Naive thymus-derived CD8-positive, alpha-beta T cell (primary cell): Measurements from ENCODE around the gene KIAA0930. TPM values are rescaled to one million over a fixed set of nuclear protein-coding genes. Genes with fewer than 3 reads are reported as not detected.

Experiments used
- ATAC-seq, 2 donors: fragments of 150-1000 bp; cut with Tn5 transposase in 1 of 2; sonication (Bioruptor Pico), chemical (Tn5 transposase) in 1 of 2; 1 replicate in 1 of 2; 2 replicates in 1 of 2; pipeline ENCODE4 v1.10.0; 2021; ENCODE audit warnings: mild to moderate bottlenecking in 2 of 2, moderate library complexity in 2 of 2
- POLR2A ChIA-PET: fragments of 350-600 bp; sonication (Branson Sonifier 250); formaldehyde crosslinking; loops from one replicate; lab custom pipeline; 2021; ENCODE audit warnings: antibody characterized with exemption; lab: Charles Lee
- DNase-seq, 10 donors: peaks; one replicate each; pipeline versions ENCODE4 v3.0.0 to v3.0.0-alpha.2; 2020 to 2022
- H3K27ac Mint-ChIP-seq, 10 donors: one replicate each; pipeline ENCODE4 v1.8.0; 2020 to 2022; ENCODE audit warnings: mild to moderate bottlenecking in 10 of 10, mixed read lengths in 10 of 10, moderate library complexity in 4 of 10, inconsistent platforms in 1 of 10
- H3K27me3 Mint-ChIP-seq, 5 donors: one replicate each; pipeline ENCODE4 v1.8.0; 2021 to 2022; ENCODE audit warnings: mixed read lengths in 5 of 5
- H3K36me3 Mint-ChIP-seq, 3 donors: one replicate each; pipeline ENCODE4 v1.8.0; 2020 to 2022; ENCODE audit warnings: mixed read lengths in 3 of 3, mild to moderate bottlenecking in 2 of 3, inconsistent platforms in 1 of 3
- H3K4me1 Mint-ChIP-seq, 4 donors: one replicate each; pipeline ENCODE4 v1.8.0; 2021 to 2022; ENCODE audit warnings: mixed read lengths in 4 of 4
- H3K4me3 Mint-ChIP-seq, 10 donors: one replicate each; pipeline ENCODE4 v1.8.0; 2020 to 2022; ENCODE audit warnings: mild to moderate bottlenecking in 10 of 10, mixed read lengths in 10 of 10, moderate library complexity in 6 of 10, inconsistent platforms in 1 of 10
- H3K9me3 Mint-ChIP-seq, 9 donors: one replicate each; pipeline ENCODE4 v1.8.0; 2020 to 2022; ENCODE audit warnings: mixed read lengths in 9 of 9, mild to moderate bottlenecking in 3 of 9, inconsistent platforms in 1 of 9, moderate library complexity in 1 of 9
- polyA plus RNA-seq, 3 donors: library from polyadenylated mRNA; unstranded; fragments of 300-500 nt; fragmentation: Illumina TruSeq; gene quantifications; one replicate each; pipeline ENCODE4 v1.2.3, GENCODE V29; 2021
- total RNA-seq, 8 experiments: library from RNA in 2 of 8; stranded (reverse) in 2 of 8; gene quantifications; one replicate each; pipeline ENCODE4 v1.2.3 and lab custom pipeline; 2021 to 2026

KIAA0930 gene
- total and polyA plus RNA-seq, 5 experiments from 2014 or later: 0.87 to 29.1 (median 2.9) TPM

DNA sequence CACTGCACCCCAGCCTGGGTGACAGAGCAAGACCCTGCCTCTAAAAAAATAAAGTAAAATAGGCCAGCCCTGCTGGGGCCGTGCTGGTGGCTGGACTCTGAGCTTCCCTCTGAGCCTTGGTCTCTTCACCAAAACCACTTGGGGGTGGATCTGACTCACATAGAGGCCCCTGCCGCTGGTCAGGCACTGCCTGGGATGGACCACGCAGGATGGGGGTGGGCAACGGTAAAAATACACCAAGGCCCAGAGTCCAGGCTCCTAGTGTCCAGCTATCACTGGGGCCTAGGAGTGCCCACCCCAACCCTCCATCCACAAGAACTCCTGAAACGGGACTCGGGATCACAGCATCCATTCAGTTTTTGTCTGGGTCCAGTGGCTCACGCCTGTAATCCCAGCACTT is 31.8 kb upstream of the KIAA0930 start:
- no peak overlapping the region for H3K4me3 Mint-ChIP-seq
- peaks cover 3 to 12% (median 11%) of the 10 kb centered on the region in 4 donors for H3K4me1 Mint-ChIP-seq
- H3K9me3 Mint-ChIP-seq: no peaks in the 10 kb centered on the region
- H3K36me3 Mint-ChIP-seq: no peaks in the 10 kb centered on the region
- no peak overlapping the region for H3K27ac Mint-ChIP-seq
- ATAC-seq (no peak), DNase-seq (no peak)
- H3K27me3 Mint-ChIP-seq: peaks cover 0 to 9% (median 3%) of the 10 kb centered on the region in 5 donors
- POLR2A ChIA-PET: interaction anchor here (0.6 to 1.5 kb wide), 3 partner anchors 36 to 1670 kb away, joined by 3 to 8 read pairs (median 7); no protein-coding TSS in a partner anchor

DNA sequence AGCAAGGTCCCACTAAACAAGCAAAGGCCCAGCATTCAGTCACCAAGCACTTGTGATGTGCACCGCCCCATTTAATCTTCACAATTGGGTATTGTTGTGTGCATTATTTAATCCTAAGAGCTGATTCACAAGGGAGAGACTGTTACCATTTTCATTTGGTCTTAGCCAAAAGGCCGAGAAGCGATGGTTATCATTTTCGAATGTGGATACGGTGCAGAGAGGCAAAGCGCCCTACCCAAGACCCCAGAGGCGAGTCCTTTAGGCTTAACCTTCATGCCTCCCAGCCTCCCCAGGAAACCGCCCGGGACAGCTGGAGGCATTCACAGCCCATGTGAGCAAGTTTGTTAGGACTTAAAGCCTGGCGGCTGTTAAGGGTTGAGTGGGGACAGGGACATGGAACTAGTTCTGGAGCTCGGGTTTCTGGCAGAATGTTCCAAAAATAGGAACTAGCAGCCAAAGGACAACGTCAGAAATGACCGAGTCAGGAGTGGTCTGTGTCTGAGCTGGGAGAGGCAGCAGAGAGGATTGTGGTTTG is 31.0 kb upstream of the KIAA0930 start:
- Mint-ChIP-seq H3K9me3 (no peaks in the 10 kb centered on the region), H3K4me1 (peaks cover 3 to 12% (median 11%) of the 10 kb centered on the region in 4 donors), H3K36me3 (no peaks in the 10 kb centered on the region), H3K27ac (no peak overlapping the region), H3K4me3 (no peak overlapping the region), H3K27me3 (peaks cover 0 to 9% (median 3%) of the 10 kb centered on the region in 5 donors)
- ATAC-seq (no peak), DNase-seq (no peak)
- POLR2A ChIA-PET: interaction anchor here (1.5 kb wide), 1 partner anchor 37 kb away, joined by 7 read pairs; no protein-coding TSS in a partner anchor

DNA sequence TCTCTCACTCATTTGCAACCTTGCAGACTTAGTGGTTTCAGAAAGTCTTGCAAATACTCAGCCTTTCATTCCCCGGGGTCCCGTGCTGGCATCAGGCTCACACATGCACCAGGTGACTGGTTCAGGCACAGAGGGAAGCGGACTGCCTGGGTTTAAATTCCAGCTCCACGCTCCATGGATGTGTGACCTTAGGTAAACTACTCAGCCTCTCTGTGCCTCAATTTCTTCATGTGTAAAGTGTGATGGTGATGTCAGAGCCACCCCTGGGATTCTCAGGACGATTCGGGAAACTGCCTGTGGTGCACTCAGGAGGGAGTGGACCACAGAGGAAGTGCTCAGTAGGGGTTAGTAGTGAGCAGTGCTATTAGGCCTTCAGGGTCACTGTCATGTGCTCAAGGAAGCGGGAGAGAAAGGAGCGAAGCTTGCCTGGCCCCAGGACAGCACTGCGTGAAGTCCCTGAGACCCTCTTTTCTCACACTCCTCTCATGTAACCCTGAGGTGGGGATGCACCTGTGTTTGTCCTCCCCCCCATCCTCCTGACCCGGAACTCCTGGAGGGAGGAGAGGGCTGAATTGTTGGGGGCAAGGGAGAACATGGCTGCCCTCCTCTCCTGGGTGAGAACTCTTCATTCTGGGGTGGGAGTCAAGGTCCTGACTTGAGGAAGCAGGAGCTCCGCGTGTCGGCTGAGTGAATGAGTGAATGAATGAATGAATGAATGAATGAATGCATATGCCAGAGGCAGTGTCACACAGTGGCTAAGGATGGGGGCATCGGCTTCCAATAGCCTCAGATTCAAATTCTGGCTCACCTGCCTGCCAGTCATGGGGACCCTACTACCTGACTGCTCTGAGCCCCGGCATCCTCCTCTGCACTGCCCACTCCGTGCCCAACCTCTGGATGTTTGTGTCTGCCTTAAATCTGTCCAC is 29.7 kb upstream of the KIAA0930 start:
- peak overlapping the region; percentile 74 to 88 (median 81) for H3K4me3 Mint-ChIP-seq

DNA sequence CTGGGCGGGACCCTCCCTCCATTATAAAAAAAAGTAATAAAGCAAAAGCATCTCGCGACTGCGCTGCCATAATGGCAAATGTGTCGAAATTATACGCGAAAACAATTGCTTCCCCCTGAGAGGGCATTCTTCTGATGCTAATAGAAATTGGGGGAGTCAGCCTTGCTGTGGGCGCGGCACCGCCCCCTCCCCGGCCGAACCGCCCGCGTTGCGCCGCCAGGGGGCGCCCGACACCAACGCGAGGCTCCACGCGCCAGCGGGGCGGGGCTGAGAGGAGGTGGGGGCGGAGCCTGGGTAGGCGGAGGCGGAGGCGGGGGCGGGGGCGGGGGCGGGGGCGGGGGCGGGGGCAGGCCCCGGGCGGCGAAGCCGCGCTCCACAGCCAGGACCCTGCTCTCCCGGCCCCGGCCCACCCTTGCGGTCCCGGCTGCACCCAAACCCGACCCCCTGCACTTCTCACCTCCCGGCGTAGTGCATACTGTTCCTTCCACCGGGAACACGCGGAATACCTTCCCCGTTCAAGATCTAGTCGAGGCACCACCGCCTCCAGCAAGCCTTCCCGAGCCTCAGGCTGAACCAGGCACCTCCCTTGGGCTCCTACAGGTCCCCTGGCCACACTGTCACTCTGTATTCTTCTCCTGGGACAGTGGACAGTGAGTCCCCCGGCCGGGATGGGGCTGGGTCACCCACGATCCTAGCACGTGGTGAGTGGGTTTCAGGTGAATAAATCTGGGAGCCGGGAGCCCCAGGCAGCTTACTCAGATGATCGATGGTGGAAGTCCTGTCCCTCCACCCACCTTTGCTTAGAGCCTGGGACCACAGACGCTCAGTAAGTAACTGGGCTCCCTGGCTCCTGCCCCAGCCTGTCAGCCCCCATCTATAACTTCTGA is 28.5 kb upstream of the KIAA0930 start:
- H3K9me3 Mint-ChIP-seq: no peaks in the 10 kb centered on the region
- H3K36me3 Mint-ChIP-seq: no peaks in the 10 kb centered on the region
- peak overlapping the region in 9 of 10 donors; percentile 57 to 94 (median 76) for H3K27ac Mint-ChIP-seq
- H3K27me3 Mint-ChIP-seq: peaks cover 0 to 9% (median 5%) of the 10 kb centered on the region in 5 donors
- H3K4me3 Mint-ChIP-seq: peak overlapping the region; percentile 77 to 89 (median 82)
- peak; percentile 73 to 98 (median 92) for DNase-seq
- POLR2A ChIA-PET: interaction anchor here (2.2 kb wide), 1 partner anchor 164 kb away, joined by 9 read pairs; no protein-coding TSS in a partner anchor
- H3K4me1 Mint-ChIP-seq: peaks cover 3 to 12% (median 11%) of the 10 kb centered on the region in 4 donors
- peak; percentile 90 to 98 for ATAC-seq

More for the DNA sequence above, 29.7 kb upstream of the KIAA0930 start:
- POLR2A ChIA-PET: interaction anchor here (0.5 kb wide), 1 partner anchor 142 kb away, joined by 4 read pairs; no protein-coding TSS in a partner anchor
- peak overlapping the region in 6 of 10 donors; percentile 4 to 94 (median 61) for H3K27ac Mint-ChIP-seq
- H3K9me3 Mint-ChIP-seq: no peaks in the 10 kb centered on the region
- no peaks in the 10 kb centered on the region for H3K36me3 Mint-ChIP-seq
- ATAC-seq: no peak
- peaks cover 0 to 9% (median 5%) of the 10 kb centered on the region in 5 donors for H3K27me3 Mint-ChIP-seq
- peaks cover 3 to 12% (median 11%) of the 10 kb centered on the region in 4 donors for H3K4me1 Mint-ChIP-seq
- no peak for DNase-seq

DNA sequence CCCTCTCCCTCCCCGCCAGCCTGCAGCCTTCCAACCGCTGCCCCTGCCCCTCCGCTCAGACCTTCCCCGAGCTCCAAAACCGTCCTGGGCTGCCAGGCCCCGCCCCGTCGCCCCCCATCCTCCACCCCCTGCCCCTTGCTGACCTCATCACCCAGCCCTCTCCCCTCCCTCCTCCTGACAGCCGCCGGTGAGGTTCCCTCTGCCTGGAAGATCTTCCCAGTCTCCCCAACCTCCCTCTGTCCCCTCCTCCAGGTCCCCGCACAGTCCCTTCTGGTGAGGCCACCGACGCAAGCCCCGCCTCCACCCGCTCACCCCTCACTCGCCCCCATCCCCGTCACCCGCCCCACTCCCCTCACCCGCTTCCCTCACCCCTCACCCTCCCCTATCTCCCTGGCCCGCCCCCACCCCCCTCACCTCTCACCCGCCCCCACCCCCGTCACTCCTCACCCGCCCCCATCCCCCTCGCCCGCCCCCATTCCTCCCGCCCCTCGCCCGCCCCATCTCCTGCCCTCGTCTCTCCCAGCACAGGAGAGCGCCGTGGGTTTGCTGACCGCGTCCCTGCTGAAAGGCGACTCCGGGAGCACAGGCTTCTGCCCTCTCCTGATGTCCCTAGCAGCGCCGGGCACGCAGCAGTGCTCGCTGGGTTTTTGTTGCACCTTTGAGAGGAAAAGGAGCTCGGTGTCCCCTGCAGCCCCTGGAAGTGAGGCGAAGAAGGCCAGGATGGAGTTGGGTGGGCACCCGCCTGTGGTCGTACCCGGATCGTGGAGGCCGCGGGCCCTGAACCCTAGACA is 27.7 kb upstream of the KIAA0930 start:
- Mint-ChIP-seq H3K36me3 (no peaks in the 10 kb centered on the region), H3K27ac (peak overlapping the region in 6 of 10 donors; percentile 27 to 90 (median 58)), H3K27me3 (peaks cover 0 to 18% (median 7%) of the 10 kb centered on the region in 5 donors), H3K9me3 (no peaks in the 10 kb centered on the region), H3K4me3 (peak overlapping the region; percentile 71 to 89 (median 82)), H3K4me1 (peaks cover 3 to 20% (median 16%) of the 10 kb centered on the region in 4 donors)
- POLR2A ChIA-PET: interaction anchor here (2.2 kb wide), 1 partner anchor 165 kb away, joined by 9 read pairs; no protein-coding TSS in a partner anchor
- peak in 3 of 10 donors; percentile 17 to 21 (median 18) for DNase-seq
- peak; percentile 15 to 31 for ATAC-seq

DNA sequence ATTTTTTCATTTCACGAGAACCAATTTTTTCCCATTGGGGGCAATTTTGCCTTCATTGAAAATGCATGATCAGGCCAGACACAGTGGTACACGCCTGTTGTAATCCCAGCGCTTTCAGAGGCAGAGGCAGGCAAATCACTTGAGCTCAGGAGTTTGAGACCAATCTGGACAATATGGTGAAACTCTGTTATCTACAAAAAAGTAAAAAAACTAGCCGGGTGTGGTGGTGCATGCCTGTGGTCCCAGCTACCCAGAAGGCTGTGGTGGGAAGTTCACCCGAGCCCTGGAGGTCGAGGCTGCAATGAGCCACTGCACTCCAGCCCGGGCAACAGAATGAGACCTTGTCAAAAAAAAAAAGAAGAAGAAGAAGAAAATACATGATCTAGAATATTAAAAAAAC is 24.8 kb upstream of the KIAA0930 start:
- no peaks in the 10 kb centered on the region for H3K9me3 Mint-ChIP-seq
- H3K4me3 Mint-ChIP-seq: peak overlapping the region in 1 of 10 donors; percentile 29
- H3K27ac Mint-ChIP-seq: no peak overlapping the region
- H3K27me3 Mint-ChIP-seq: peaks cover 2 to 19% (median 10%) of the 10 kb centered on the region in 5 donors
- H3K4me1 Mint-ChIP-seq: peaks cover 3 to 39% (median 17%) of the 10 kb centered on the region in 4 donors
- ATAC-seq (no peak), DNase-seq (no peak)
- POLR2A ChIA-PET: no interaction called here
- H3K36me3 Mint-ChIP-seq: no peaks in the 10 kb centered on the region

DNA sequence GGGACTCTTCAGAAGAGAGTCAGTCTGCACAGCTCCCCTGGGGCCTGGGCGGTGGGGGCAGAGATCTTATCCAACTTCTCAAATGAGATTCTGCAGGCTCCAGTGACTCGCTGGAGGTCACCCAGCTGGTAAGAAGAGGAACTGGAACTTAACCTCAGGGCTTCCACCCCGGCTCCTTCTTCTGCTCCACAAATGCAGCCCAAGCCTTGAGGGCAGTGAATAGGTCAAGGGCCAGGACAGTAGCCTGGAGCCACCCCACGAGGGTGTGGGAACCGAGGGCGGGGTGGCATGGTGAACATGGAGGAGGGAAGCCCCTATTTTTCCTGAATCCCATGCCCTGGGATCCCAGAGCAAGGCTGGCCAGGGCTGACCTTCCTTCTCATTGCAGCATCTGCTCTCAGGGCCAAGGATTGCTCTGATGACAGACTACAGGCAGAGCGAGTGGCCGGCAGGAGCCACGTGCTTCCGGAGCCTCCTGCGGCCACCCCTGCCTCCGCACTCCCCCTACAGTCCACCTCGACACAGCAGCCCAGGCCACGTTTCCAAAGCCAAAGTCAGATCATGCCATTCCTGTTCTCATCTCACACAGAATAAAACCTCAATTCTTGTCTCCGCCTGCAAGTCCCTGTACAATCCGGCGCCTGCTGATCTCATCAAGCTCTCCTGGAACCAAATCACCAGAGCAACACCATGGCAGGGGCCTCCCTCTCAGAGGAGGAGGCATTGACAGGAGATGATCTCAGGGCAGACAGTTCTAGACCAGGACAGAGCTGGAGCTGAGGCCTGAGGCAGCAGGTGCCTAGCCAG is 23.0 kb upstream of the KIAA0930 start:
- POLR2A ChIA-PET: no interaction called here
- H3K4me1 Mint-ChIP-seq: peaks cover 0 to 30% (median 8%) of the 10 kb centered on the region in 4 donors
- peak overlapping the region in 2 of 10 donors; percentile 10 to 39 for H3K4me3 Mint-ChIP-seq
- no peaks in the 10 kb centered on the region for H3K36me3 Mint-ChIP-seq
- no peaks in the 10 kb centered on the region for H3K9me3 Mint-ChIP-seq
- DNase-seq (peak in 2 of 10 donors; percentile 45 to 70), ATAC-seq (peak in 1 of 2 donors; percentile 68)
- H3K27me3 Mint-ChIP-seq: peaks cover 0 to 17% (median 12%) of the 10 kb centered on the region in 5 donors
- H3K27ac Mint-ChIP-seq: peak overlapping the region in 1 of 10 donors; percentile 54

GRCh38 chr22:45262931-45263462 is 22.3 kb upstream of the KIAA0930 start:
- peak overlapping the region in 2 of 10 donors; percentile 10 to 39 for H3K4me3 Mint-ChIP-seq
- H3K27me3 Mint-ChIP-seq: peaks cover 0 to 17% (median 12%) of the 10 kb centered on the region in 5 donors
- ATAC-seq (no peak), DNase-seq (no peak)
- H3K36me3 Mint-ChIP-seq: no peaks in the 10 kb centered on the region
- no peak overlapping the region for H3K27ac Mint-ChIP-seq
- POLR2A ChIA-PET: no interaction called here
- peaks cover 0 to 28% (median 7%) of the 10 kb centered on the region in 4 donors for H3K4me1 Mint-ChIP-seq
- no peaks in the 10 kb centered on the region for H3K9me3 Mint-ChIP-seq

DNA sequence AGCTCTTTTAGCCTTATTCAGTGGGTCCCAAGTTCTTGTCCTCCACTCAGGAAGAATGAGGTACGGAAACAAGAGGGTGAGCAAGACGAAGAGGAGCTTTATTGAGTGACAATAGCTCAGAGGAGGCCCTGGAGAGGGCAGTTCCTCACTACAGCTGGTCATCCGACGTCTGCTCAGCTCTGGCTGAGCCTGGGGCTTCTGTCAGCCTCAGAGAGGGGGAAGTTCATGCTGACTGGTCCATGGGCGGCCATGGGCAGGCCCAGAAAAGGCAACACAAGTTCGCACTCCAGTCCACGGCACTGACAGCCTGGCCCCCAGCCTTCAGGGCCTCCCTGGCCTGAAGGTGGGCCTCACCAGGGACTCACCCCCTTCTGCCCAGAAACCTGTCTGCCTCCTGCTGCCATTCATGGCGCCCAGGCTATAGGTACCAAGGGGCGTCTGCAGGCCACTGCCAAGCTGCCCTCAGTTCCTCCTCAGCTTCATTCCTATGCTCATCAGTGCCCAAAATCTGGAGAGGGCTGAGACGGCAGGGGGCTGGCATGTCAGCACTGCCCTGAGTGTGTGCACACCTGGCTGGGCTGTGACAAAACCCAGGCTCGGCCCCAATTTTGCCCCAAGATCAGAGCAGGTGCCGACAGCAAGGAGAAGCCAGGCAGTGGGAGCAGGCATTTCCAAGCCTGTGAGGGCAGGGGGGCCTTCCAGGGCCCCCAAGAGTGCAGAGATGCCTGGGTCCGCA is 21.7 kb upstream of the KIAA0930 start:
- H3K4me1 Mint-ChIP-seq: peaks cover 0 to 28% (median 6%) of the 10 kb centered on the region in 4 donors
- H3K9me3 Mint-ChIP-seq: no peaks in the 10 kb centered on the region
- no peak for ATAC-seq
- peaks cover 0 to 17% (median 12%) of the 10 kb centered on the region in 5 donors for H3K27me3 Mint-ChIP-seq
- peak overlapping the region in 1 of 10 donors; percentile 28 for H3K4me3 Mint-ChIP-seq
- no peak overlapping the region for H3K27ac Mint-ChIP-seq
- no peak for DNase-seq
- no peaks in the 10 kb centered on the region for H3K36me3 Mint-ChIP-seq
- POLR2A ChIA-PET: no interaction called here
